Vagina (tissue), 2 donors: ENCODE results near the gene LMAN1. TPM values are rescaled to one million over a fixed set of nuclear protein-coding genes. Genes with fewer than 3 reads are reported as not detected.

Source experiments
- DNase-seq, 2 donors: peaks; one replicate each; pipeline ENCODE4 v3.0.0-alpha.2; 2017; ENCODE audit errors: extremely low spot score in 2 of 2
- H3K27ac ChIP-seq: fragments of 200-600 bp; sonication (generic); one replicate; pipeline ENCODE4 v1.5.1; 2019
- H3K27me3 ChIP-seq: fragments of 200-600 bp; sonication (generic); one replicate; pipeline ENCODE4 v1.5.1; 2019
- H3K36me3 ChIP-seq, 2 donors: fragments of 200-600 bp; sonication (generic); one replicate each; pipeline ENCODE4 v1.5.1; 2017 to 2019
- H3K4me1 ChIP-seq: fragments of 200-600 bp; sonication (generic); one replicate; pipeline ENCODE4 v1.5.1; 2019
- H3K4me3 ChIP-seq, 2 donors: fragments of 200-600 bp; sonication (generic); 1 replicate in 1 of 2; 2 replicates in 1 of 2; pipeline ENCODE4 v1.5.1; 2016 to 2019
- H3K9me3 ChIP-seq: fragments of 200-600 bp; sonication (generic); one replicate; pipeline ENCODE4 v1.5.1; 2019
- POLR2A ChIP-seq, 2 donors: fragments of 450-650 bp; IDR thresholded peaks; one replicate each; pipeline ENCODE4 v1.6.1; 2017; ENCODE audit warnings: antibody characterized with exemption in 2 of 2, mild to moderate bottlenecking in 2 of 2, moderate library complexity in 2 of 2
- POLR2AphosphoS5 ChIP-seq, 2 donors: sonication (generic); formaldehyde crosslinking; IDR thresholded peaks; one replicate each; pipeline ENCODE4 v1.9.0; 2017; ENCODE audit warnings: antibody characterized with exemption in 2 of 2, mild to moderate bottlenecking in 2 of 2, low read depth in 1 of 2; ENCODE audit not compliant: insufficient read depth in 1 of 2
- intact Hi-C: fragments of 100-400 bp; cut with DNase I; formaldehyde crosslinking; loops from one replicate; pipeline ENCODE4 v1.15.1; 2023
- total RNA-seq: library from RNA; depleted of rRNA; stranded (reverse); fragments of >200 nt; gene quantifications from one replicate; pipeline ENCODE4 v1.2.3, GENCODE V29; 2016
- TF ChIP-seq, protein P1 (sequence below), 3 experiments: fragments of 450-650 bp in 2 of 3; fragments of 200-600 bp in 1 of 3; sonication (generic) in 1 of 3; IDR thresholded peaks; one replicate each; pipeline ENCODE4 v1.5.1; 2017 to 2019; ENCODE audit warnings: antibody characterized with exemption in 3 of 3, mild to moderate bottlenecking in 2 of 3, moderate library complexity in 2 of 3

The LMAN1 gene
- total RNA-seq, 1 donor from 2014 or later = 52.8 TPM

DNA sequence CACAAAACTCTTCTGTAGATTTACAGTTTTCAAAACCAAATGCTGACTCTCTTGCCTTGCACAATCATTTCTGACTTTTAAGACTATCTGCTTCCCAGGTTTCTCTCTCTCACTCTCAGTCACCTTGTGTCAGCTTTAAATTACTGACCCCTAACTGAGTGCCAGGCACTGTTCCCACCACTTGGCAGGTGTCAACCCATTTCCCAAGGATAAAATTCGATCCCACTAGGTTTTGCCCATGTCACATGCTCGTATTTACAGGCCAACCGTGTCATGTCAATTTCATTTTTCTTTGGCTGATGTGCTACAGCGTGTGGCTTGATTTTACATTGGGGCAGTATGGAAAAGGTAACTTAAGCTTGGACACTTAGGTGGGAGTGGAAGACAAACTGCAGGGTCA is 26.1 kb upstream of the LMAN1 start:
- Histone ChIP-seq H3K27ac (no peak overlapping the region), H3K36me3 (no peaks in the 10 kb centered on the region), H3K4me3 (no peak overlapping the region), H3K4me1 (no peaks in the 10 kb centered on the region), H3K27me3 (no peaks in the 10 kb centered on the region), H3K9me3 (no peaks in the 10 kb centered on the region)
- no peak for DNase-seq
- TF ChIP-seq POLR2AphosphoS5 (IDR thresholded peaks at IDR 0.05; ENCODE audit: insufficient read depth in 1 of 2, low read depth in 1 of 2) (no peak), POLR2A (IDR thresholded peaks at IDR 0.05) (no peak)
- TF ChIP-seq, protein P1, sequence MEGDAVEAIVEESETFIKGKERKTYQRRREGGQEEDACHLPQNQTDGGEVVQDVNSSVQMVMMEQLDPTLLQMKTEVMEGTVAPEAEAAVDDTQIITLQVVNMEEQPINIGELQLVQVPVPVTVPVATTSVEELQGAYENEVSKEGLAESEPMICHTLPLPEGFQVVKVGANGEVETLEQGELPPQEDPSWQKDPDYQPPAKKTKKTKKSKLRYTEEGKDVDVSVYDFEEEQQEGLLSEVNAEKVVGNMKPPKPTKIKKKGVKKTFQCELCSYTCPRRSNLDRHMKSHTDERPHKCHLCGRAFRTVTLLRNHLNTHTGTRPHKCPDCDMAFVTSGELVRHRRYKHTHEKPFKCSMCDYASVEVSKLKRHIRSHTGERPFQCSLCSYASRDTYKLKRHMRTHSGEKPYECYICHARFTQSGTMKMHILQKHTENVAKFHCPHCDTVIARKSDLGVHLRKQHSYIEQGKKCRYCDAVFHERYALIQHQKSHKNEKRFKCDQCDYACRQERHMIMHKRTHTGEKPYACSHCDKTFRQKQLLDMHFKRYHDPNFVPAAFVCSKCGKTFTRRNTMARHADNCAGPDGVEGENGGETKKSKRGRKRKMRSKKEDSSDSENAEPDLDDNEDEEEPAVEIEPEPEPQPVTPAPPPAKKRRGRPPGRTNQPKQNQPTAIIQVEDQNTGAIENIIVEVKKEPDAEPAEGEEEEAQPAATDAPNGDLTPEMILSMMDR (IDR thresholded peaks at IDR 0.05) = no peak
- intact Hi-C loops = no loop called here

- H3K36me3 ChIP-seq = no peaks in the 10 kb centered on the region
- no peak overlapping the region for H3K27ac ChIP-seq
- H3K9me3 ChIP-seq = no peaks in the 10 kb centered on the region
- intact Hi-C loops = no loop called here
- no peak for DNase-seq
- TF ChIP-seq, protein P1 (IDR thresholded peaks at IDR 0.05) = no peak
- TF ChIP-seq POLR2AphosphoS5 (IDR thresholded peaks at IDR 0.05; ENCODE audit: insufficient read depth in 1 of 2, low read depth in 1 of 2) = no peak
- no peak for TF ChIP-seq POLR2A (IDR thresholded peaks at IDR 0.05)
- H3K4me1 ChIP-seq = no peaks in the 10 kb centered on the region
- H3K27me3 ChIP-seq = no peaks in the 10 kb centered on the region
- no peak overlapping the region for H3K4me3 ChIP-seq
Observed at GRCh38 chr18:59383851-59384250, 24.8 kb upstream of the LMAN1 start.

DNA sequence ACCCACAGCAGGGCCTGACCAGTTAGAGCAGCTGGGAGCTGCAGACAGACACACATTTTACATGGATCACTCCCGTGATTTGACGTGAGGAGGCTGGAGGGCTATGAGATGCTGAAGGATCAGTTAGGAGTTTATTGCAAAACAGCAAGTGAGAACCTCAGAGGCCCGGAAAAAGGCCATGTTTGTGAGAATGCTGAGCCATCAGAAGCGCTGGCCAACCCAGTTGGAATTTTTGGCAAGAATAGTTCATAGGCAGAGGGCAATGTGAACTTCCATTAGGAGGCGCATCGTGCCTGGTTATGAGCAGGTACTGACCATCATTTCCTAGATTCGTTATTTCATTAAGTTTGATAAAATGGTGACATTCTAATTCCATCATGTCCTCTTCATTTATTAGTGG is 23.3 kb upstream of the LMAN1 start:
- no peak overlapping the region for H3K27ac ChIP-seq
- no peak overlapping the region for H3K4me3 ChIP-seq
- no peaks in the 10 kb centered on the region for H3K27me3 ChIP-seq
- TF ChIP-seq POLR2A (IDR thresholded peaks at IDR 0.05) = no peak
- TF ChIP-seq POLR2AphosphoS5 (IDR thresholded peaks at IDR 0.05; ENCODE audit: insufficient read depth in 1 of 2, low read depth in 1 of 2) = no peak
- TF ChIP-seq, protein P1 (IDR thresholded peaks at IDR 0.05) = no peak
- H3K36me3 ChIP-seq = no peaks in the 10 kb centered on the region
- intact Hi-C loops = no loop called here
- no peaks in the 10 kb centered on the region for H3K9me3 ChIP-seq
- no peaks in the 10 kb centered on the region for H3K4me1 ChIP-seq
- DNase-seq = no peak

GRCh38 chr18:59381949-59382348 is 22.9 kb upstream of the LMAN1 start:
- TF ChIP-seq POLR2A (IDR thresholded peaks at IDR 0.05) (no peak), POLR2AphosphoS5 (IDR thresholded peaks at IDR 0.05; ENCODE audit: insufficient read depth in 1 of 2, low read depth in 1 of 2) (no peak)
- TF ChIP-seq, protein P1 (IDR thresholded peaks at IDR 0.05) = no peak
- DNase-seq = no peak
- Histone ChIP-seq H3K4me1 (no peaks in the 10 kb centered on the region), H3K27ac (no peak overlapping the region), H3K4me3 (no peak overlapping the region), H3K9me3 (no peaks in the 10 kb centered on the region), H3K36me3 (no peaks in the 10 kb centered on the region), H3K27me3 (no peaks in the 10 kb centered on the region)
- intact Hi-C loops = no loop called here

GRCh38 chr18:59380706-59381105 is 21.6 kb upstream of the LMAN1 start:
- H3K36me3 ChIP-seq = no peaks in the 10 kb centered on the region
- no peak for DNase-seq
- no peaks in the 10 kb centered on the region for H3K27me3 ChIP-seq
- no peaks in the 10 kb centered on the region for H3K4me1 ChIP-seq
- H3K4me3 ChIP-seq = no peak overlapping the region
- intact Hi-C loops = no loop called here
- no peaks in the 10 kb centered on the region for H3K9me3 ChIP-seq
- TF ChIP-seq POLR2AphosphoS5 (IDR thresholded peaks at IDR 0.05; ENCODE audit: insufficient read depth in 1 of 2, low read depth in 1 of 2) (no peak), POLR2A (IDR thresholded peaks at IDR 0.05) (no peak)
- TF ChIP-seq, protein P1 (IDR thresholded peaks at IDR 0.05) = no peak
- no peak overlapping the region for H3K27ac ChIP-seq
